Measurements from ENCODE around the gene TASP1. TPM values are rescaled to one million over a fixed set of nuclear protein-coding genes. Genes with fewer than 3 reads are reported as not detected.

TASP1 gene
- total RNA-seq, 4 donors from 2014 or later, result 15.2 to 21.3 (median 17.8) TPM

DNA sequence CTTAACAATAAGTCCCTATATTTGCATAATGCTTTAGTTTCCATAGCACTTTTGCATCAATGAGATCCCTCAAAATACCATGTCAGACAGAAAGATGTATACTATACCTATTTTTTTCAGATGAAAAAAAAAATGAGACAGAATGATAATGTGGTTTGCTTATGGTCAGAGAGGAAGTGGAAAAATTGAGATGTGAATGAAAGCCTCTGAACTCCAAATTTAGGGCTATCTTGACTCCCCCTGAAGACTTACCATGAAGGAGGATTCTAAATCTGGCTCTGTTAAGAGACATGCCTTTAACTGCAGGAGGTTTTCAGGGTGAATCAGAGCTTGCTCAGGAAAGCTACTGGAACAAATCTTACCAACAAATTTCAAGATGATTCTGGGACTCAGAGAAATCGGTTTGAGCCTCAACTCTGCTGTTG is 241.4 kb downstream of the TASP1 start:
- TF ChIP-seq POLR2A (IDR thresholded peaks at IDR 0.05), result no peak
- Histone ChIP-seq H3K27me3 (no peaks in the 10 kb centered on the region), H3K4me3 (no peak overlapping the region), H3K4me1 (peaks cover 0 to 32% (median 3%) of the 10 kb centered on the region in 3 donors), H3K36me3 (no peaks in the 10 kb centered on the region), H3K27ac (no peak overlapping the region), H3K9me3 (no peaks in the 10 kb centered on the region)
- no peak for ATAC-seq
- WGBS, 2 donors (ENCODE audit: low coverage in 1 of 2), result 29 to 80% methylated on average over 1 of the region's 1 CpG

DNA sequence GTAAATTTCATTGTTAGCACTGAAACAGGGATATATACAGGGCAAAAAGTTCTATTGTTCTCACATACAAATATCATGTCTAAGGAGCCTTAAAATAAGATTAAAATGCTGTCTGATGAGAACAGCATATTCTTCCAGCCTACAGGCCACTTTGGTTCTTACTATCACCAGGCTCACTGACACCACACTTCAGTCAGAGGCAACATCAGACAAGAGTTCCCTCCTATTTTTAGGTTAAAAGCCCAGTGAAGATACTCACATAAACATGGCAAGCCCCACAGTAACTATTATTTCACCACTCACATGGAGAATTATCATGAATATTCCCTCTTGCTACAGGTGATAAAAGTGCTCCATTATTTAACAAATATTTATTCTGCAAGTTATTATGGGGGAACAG is 241.9 kb downstream of the TASP1 start:
- H3K27ac ChIP-seq, result no peak overlapping the region
- H3K4me3 ChIP-seq, result no peak overlapping the region
- no peaks in the 10 kb centered on the region for H3K36me3 ChIP-seq
- ATAC-seq, result no peak
- no peaks in the 10 kb centered on the region for H3K27me3 ChIP-seq
- H3K4me1 ChIP-seq, result peaks cover 0 to 32% (median 3%) of the 10 kb centered on the region in 3 donors
- TF ChIP-seq EP300 (IDR thresholded peaks at IDR 0.05) (no peak), POLR2AphosphoS5 (IDR thresholded peaks at IDR 0.05) (no peak), POLR2A (IDR thresholded peaks at IDR 0.05) (no peak)
- TF ChIP-seq, protein P1, sequence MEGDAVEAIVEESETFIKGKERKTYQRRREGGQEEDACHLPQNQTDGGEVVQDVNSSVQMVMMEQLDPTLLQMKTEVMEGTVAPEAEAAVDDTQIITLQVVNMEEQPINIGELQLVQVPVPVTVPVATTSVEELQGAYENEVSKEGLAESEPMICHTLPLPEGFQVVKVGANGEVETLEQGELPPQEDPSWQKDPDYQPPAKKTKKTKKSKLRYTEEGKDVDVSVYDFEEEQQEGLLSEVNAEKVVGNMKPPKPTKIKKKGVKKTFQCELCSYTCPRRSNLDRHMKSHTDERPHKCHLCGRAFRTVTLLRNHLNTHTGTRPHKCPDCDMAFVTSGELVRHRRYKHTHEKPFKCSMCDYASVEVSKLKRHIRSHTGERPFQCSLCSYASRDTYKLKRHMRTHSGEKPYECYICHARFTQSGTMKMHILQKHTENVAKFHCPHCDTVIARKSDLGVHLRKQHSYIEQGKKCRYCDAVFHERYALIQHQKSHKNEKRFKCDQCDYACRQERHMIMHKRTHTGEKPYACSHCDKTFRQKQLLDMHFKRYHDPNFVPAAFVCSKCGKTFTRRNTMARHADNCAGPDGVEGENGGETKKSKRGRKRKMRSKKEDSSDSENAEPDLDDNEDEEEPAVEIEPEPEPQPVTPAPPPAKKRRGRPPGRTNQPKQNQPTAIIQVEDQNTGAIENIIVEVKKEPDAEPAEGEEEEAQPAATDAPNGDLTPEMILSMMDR (IDR thresholded peaks at IDR 0.05), result no peak
- no peaks in the 10 kb centered on the region for H3K9me3 ChIP-seq

DNA sequence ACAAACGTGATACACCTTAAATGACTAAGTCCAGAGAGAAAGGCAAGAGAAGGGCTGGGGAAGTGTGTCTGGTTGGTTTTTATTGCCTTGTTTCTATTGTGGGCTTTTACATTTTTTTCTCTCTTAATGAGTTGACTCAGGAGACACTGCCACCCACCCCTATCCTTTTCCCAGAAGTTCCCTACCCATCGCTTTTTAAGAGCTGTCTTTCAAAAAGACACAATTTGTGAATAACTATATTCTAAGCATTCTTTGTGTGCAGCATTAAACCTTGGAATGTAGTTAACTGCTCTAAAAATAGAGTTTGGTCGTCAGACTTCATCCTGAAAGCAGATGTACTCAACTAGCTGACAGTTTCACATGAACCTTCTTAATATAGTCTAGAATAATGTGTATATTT is 242.7 kb downstream of the TASP1 start:
- WGBS, 2 donors (ENCODE audit: low coverage in 1 of 2), result 67 to 73% methylated on average over 3 of the region's 3 CpGs
- no peak overlapping the region for H3K4me3 ChIP-seq
- H3K27ac ChIP-seq, result no peak overlapping the region

DNA sequence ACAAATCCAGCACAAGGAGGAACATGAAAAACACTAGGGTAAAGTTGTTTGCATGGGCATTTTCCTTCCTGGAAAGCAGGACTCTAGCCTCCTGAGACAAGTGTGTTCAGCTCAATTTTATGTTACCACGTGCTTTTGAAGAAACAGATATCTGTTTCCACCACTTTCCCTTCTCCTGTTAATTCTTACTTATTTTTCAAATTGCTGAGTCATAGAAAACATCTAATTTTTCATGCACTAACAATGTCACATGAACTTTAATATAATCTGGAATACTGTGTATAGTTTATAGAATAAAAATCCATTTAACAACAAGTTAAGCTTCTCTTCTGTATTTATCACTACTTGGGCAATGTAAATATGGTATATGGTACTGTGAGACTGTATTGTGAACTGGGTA is 243.5 kb downstream of the TASP1 start:
- H3K36me3 ChIP-seq, result no peaks in the 10 kb centered on the region
- no peaks in the 10 kb centered on the region for H3K27me3 ChIP-seq
- H3K9me3 ChIP-seq, result no peaks in the 10 kb centered on the region
- TF ChIP-seq POLR2A (IDR thresholded peaks at IDR 0.05), result no peak
- TF ChIP-seq, protein P1 (IDR thresholded peaks at IDR 0.05), result no peak
- TF ChIP-seq EP300 (IDR thresholded peaks at IDR 0.05), result no peak
- no peak for TF ChIP-seq POLR2AphosphoS5 (IDR thresholded peaks at IDR 0.05)
- H3K4me1 ChIP-seq, result peaks cover 0 to 25% (median 3%) of the 10 kb centered on the region in 3 donors
- H3K27ac ChIP-seq, result no peak overlapping the region
- 33 to 82% methylated on average over 1 of the region's 1 CpG for WGBS, 2 donors (ENCODE audit: low coverage in 1 of 2)
- ATAC-seq, result no peak
- H3K4me3 ChIP-seq, result no peak overlapping the region

More for the DNA sequence above, 242.7 kb downstream of the TASP1 start:
- no peaks in the 10 kb centered on the region for H3K27me3 ChIP-seq
- no peak for ATAC-seq
- TF ChIP-seq POLR2AphosphoS5 (IDR thresholded peaks at IDR 0.05), result no peak
- TF ChIP-seq, protein P1 (IDR thresholded peaks at IDR 0.05), result no peak
- TF ChIP-seq EP300 (IDR thresholded peaks at IDR 0.05), result no peak
- no peak for TF ChIP-seq POLR2A (IDR thresholded peaks at IDR 0.05)
- no peaks in the 10 kb centered on the region for H3K36me3 ChIP-seq
- H3K9me3 ChIP-seq, result no peaks in the 10 kb centered on the region
- peaks cover 0 to 32% (median 3%) of the 10 kb centered on the region in 3 donors for H3K4me1 ChIP-seq

DNA sequence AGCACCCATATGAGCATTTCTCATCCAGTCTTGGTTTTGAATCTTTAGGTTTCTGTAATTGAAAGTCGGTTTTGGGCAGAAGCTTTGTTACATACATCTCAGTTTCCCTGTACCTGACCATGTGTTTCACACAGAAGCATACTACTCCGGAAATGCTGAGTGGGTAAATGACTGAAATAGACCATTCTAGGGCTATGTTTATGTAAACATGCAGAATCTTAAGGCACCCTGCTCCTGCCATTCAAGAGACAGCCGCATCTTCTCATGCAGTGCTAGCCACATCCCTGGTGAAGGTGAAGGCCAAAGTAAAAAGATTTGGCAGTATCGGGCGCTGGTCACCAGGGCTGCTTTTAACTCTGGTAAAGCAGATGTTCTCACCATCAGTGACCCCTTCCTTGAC is 246.3 kb downstream of the TASP1 start:
- 96% methylated on average over 5 of the region's 5 CpGs; no CpG with 5 or more reads in 1 of the 2 donors for WGBS, 2 donors (ENCODE audit: low coverage in 1 of 2)
- TF ChIP-seq POLR2AphosphoS5 (IDR thresholded peaks at IDR 0.05) (no peak), EP300 (IDR thresholded peaks at IDR 0.05) (no peak), POLR2A (IDR thresholded peaks at IDR 0.05) (no peak)
- TF ChIP-seq, protein P1 (IDR thresholded peaks at IDR 0.05), result no peak
- Histone ChIP-seq H3K4me3 (no peak overlapping the region), H3K4me1 (peaks cover 0 to 19% (median 3%) of the 10 kb centered on the region in 3 donors), H3K27ac (no peak overlapping the region), H3K9me3 (no peaks in the 10 kb centered on the region), H3K27me3 (no peaks in the 10 kb centered on the region), H3K36me3 (no peaks in the 10 kb centered on the region)
- ATAC-seq, result no peak
